Testis (tissue), 3 donors: ENCODE measurements around the gene DENND1A. TPM values are rescaled to one million over a fixed set of nuclear protein-coding genes. Genes with fewer than 3 reads are reported as not detected.

ENCODE experiments used
- DNase-seq: peaks from one replicate; pipeline ENCODE4 v3.0.0-alpha.2; 2019
- H3K27ac ChIP-seq, 2 donors: fragments of 200-600 bp; sonication (generic); one replicate each; pipeline ENCODE4 v1.5.1; 2019
- H3K27me3 ChIP-seq: fragments of 200-600 bp; sonication (generic); one replicate; pipeline ENCODE4 v1.5.1; 2019
- H3K36me3 ChIP-seq: fragments of 200-600 bp; sonication (generic); one replicate; pipeline ENCODE4 v1.5.1; 2017; ENCODE audit warnings: low read depth; ENCODE audit errors: missing control alignments
- H3K4me1 ChIP-seq: fragments of 200-600 bp; sonication (generic); one replicate; pipeline ENCODE4 v1.5.1; 2019
- H3K4me3 ChIP-seq, 2 donors: fragments of 200-600 bp; sonication (generic); one replicate each; pipeline ENCODE4 v1.5.1; 2017 to 2019
- H3K9me3 ChIP-seq: fragments of 200-600 bp; sonication (generic); one replicate; pipeline ENCODE4 v1.5.1; 2017
- POLR2A ChIP-seq: fragments of 450-650 bp; IDR thresholded peaks from one replicate; pipeline ENCODE4 v1.6.1; 2017; ENCODE audit warnings: antibody characterized with exemption, mild to moderate bottlenecking, moderate library complexity
- WGBS, 2 donors: methylation state at CpG; one replicate each; pipeline ENCODE4 v1.1.5; 2018; 5-methylcytosine and 5-hydroxymethylcytosine counted together
- intact Hi-C: fragments of 100-400 bp; cut with DNase I; formaldehyde crosslinking; loops from one replicate; pipeline ENCODE4 v1.15.1; 2023; ENCODE audit warnings: low total_unique reads
- polyA plus RNA-seq: library from polyadenylated mRNA; stranded (reverse); fragments of 350-450 nt; fragmentation: Illumina TruSeq; extraction: RNeasy Lipid Tissue Mini Kit (QIAGEN cat#74804); gene quantifications from one replicate; pipeline ENCODE4 v1.2.3, GENCODE V29; 2014; ENCODE audit warnings: low read depth, low replicate concordance; ENCODE audit not compliant: insufficient read depth
- total RNA-seq, 2 donors: library from RNA; depleted of rRNA; stranded (reverse); fragments of >200 nt; gene quantifications; one replicate each; pipeline ENCODE4 v1.2.3, GENCODE V29; 2016
- TF ChIP-seq, protein P1 (sequence below), 3 experiments: fragments of 450-650 bp in 2 of 3; fragments of 200-600 bp in 1 of 3; sonication (generic) in 1 of 3; IDR thresholded peaks; one replicate each; pipeline ENCODE4 v1.5.1; 2016 to 2019; ENCODE audit warnings: antibody characterized with exemption in 3 of 3, mild to moderate bottlenecking in 2 of 3, moderate library complexity in 1 of 3

The DENND1A gene
- total and polyA plus RNA-seq, 3 donors from 2014 or later = 20.3 to 47.4 (median 44.9) TPM

DNA sequence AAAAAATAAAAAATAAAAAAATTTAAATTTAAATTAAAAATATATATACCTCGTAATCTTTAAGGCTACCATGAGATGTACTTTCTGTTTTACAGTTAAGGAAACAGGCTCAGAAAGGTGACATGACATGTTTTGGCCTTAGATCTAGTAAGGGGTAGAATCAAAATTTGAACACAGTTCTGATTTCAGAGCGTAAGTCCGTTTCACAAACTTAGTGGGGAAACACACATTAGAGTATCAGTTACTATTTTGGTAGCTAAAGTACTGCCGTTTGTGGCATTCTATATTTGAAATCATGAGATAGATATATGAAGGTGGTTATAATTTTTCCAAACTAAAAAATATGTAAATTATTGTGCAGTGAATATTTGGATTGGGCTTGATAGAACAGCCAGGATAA is 186.2 kb downstream of the DENND1A start:
- 90 to 93% methylated on average over 4 of the region's 4 CpGs for WGBS, 2 donors
- H3K4me3 ChIP-seq = no peak overlapping the region
- no peak for DNase-seq
- no peaks in the 10 kb centered on the region for H3K36me3 ChIP-seq
- H3K27me3 ChIP-seq = no peaks in the 10 kb centered on the region
- no peaks in the 10 kb centered on the region for H3K9me3 ChIP-seq
- intact Hi-C loops = no loop called here
- H3K4me1 ChIP-seq = peaks cover 13% of the 10 kb centered on the region
- TF ChIP-seq, protein P1, sequence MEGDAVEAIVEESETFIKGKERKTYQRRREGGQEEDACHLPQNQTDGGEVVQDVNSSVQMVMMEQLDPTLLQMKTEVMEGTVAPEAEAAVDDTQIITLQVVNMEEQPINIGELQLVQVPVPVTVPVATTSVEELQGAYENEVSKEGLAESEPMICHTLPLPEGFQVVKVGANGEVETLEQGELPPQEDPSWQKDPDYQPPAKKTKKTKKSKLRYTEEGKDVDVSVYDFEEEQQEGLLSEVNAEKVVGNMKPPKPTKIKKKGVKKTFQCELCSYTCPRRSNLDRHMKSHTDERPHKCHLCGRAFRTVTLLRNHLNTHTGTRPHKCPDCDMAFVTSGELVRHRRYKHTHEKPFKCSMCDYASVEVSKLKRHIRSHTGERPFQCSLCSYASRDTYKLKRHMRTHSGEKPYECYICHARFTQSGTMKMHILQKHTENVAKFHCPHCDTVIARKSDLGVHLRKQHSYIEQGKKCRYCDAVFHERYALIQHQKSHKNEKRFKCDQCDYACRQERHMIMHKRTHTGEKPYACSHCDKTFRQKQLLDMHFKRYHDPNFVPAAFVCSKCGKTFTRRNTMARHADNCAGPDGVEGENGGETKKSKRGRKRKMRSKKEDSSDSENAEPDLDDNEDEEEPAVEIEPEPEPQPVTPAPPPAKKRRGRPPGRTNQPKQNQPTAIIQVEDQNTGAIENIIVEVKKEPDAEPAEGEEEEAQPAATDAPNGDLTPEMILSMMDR (IDR thresholded peaks at IDR 0.05) = no peak
- TF ChIP-seq POLR2A = no peak
- no peak overlapping the region for H3K27ac ChIP-seq

DNA sequence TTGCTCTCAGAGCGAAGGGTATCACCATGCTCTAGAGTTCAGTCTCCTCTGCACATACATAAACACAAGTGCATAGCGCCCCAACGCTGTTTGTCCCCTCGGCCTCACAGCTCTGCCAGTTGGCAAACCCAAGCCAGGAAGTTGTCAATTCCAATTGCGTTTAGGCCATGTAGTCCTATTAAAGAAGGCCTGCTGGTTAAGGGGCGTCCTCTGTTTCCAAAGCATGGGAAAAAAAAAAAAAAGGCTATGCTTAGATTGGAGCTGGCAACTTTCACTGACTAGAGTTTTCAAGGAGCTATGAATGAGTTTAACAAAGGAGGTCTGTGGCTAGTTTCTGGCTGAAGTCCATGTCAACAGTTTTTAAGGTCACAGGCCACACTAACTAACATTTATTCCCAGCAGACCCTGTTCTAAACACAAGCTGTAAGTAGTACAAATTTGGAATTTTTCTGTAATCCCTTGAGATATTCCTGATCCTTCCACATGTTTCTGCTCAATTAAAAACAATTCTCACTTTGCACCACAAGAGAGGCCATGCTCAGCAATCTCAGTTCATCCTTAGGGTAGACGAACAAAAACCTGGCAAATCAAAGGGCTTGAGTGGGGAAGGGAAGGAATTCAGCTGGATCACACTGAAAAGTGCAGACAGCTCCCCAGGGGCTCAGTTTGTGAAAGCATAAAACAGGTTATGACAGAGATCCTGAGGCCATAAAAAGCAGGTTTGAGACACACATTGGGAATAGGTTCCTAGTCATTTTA is 187.7 kb downstream of the DENND1A start:
- Histone ChIP-seq H3K27ac (peak overlapping the region; percentile 4 to 60), H3K36me3 (no peaks in the 10 kb centered on the region), H3K27me3 (no peaks in the 10 kb centered on the region), H3K4me3 (no peak overlapping the region), H3K4me1 (peaks cover 13% of the 10 kb centered on the region), H3K9me3 (no peaks in the 10 kb centered on the region)
- DNase-seq = peak; percentile 67
- intact Hi-C loops = no loop called here
- no peak for TF ChIP-seq POLR2A
- TF ChIP-seq, protein P1 (IDR thresholded peaks at IDR 0.05) = no peak
- WGBS, 2 donors = 25 to 34% methylated on average over 7 of the region's 7 CpGs

DNA sequence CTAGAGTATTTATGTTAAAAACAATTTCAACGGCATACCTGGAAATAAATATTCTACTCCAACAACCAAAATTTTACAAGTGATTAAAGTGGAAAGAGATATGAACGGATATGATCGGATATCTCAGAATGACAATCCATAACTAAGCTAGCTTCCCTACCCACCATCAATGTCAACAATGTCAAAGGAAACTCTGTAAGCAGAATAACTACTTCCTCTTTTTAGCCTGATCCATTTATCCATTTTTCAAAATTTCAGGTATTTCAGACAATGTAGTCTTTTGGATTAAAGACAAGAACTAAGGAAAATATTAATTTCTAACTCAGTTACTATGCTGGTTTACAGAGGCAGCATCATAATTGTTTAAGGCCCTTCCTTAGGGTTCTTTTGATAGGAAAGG is 188.7 kb downstream of the DENND1A start:
- WGBS, 2 donors = 66 to 76% methylated on average over 3 of the region's 3 CpGs
- Histone ChIP-seq H3K9me3 (no peaks in the 10 kb centered on the region), H3K27me3 (no peaks in the 10 kb centered on the region), H3K4me1 (peaks cover 13% of the 10 kb centered on the region), H3K4me3 (no peak overlapping the region), H3K27ac (peak overlapping the region in 1 of 2 donors; percentile 60), H3K36me3 (no peaks in the 10 kb centered on the region)
- DNase-seq = no peak
- intact Hi-C loops = no loop called here
- no peak for TF ChIP-seq POLR2A
- TF ChIP-seq, protein P1 (IDR thresholded peaks at IDR 0.05) = no peak

DNA sequence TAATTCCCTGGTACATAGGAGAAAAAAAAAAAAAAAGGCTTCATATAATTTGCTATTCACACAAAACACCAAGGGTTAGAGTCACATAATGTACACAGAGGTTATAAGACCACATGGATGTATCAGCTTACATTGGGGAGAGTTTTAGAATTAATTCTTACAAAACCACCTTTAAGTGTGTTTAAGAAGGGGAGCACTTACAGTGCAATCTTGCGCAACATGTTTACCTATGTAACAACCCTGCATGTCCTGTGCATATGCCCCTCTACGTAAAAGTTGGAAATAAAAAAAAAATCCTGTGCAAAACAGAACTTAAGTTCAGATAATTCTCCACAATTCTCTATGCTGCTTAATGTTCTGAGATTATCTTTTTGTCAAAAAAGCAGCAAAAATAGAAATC is 190.0 kb downstream of the DENND1A start:
- H3K27me3 ChIP-seq = no peaks in the 10 kb centered on the region
- no peaks in the 10 kb centered on the region for H3K36me3 ChIP-seq
- H3K4me1 ChIP-seq = peaks cover 13% of the 10 kb centered on the region
- no peak overlapping the region for H3K27ac ChIP-seq
- no peak overlapping the region for H3K4me3 ChIP-seq
- TF ChIP-seq, protein P1 (IDR thresholded peaks at IDR 0.05) = no peak
- no peak for TF ChIP-seq POLR2A
- WGBS, 2 donors = 93 to 94% methylated on average over 2 of the region's 2 CpGs
- no peaks in the 10 kb centered on the region for H3K9me3 ChIP-seq
- DNase-seq = no peak
- intact Hi-C loops = no loop called here

DNA sequence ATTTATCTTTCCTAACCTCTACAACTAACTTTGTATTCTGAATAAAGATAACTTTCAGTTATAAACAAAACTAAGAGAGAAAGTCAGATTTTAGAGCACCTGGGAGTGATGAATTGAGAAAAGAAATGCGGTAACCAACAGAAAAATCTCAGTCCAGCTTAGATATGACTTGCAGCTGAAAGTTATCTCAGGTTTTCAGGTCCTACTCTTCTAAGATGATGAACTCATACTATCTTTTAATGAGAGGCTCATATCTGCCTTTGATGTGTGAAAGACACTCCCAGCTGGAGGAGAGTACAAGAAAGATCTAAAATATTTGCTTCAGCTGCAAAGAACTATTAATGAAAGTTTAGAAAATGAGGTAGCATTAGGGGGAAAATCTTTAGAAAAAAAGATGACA is 190.5 kb downstream of the DENND1A start:
- H3K27ac ChIP-seq = no peak overlapping the region
- no peaks in the 10 kb centered on the region for H3K9me3 ChIP-seq
- 69 to 92% methylated on average over 1 of the region's 1 CpG for WGBS, 2 donors
- TF ChIP-seq POLR2A = no peak
- TF ChIP-seq, protein P1 (IDR thresholded peaks at IDR 0.05) = no peak
- H3K27me3 ChIP-seq = no peaks in the 10 kb centered on the region
- H3K4me3 ChIP-seq = no peak overlapping the region
- peaks cover 13% of the 10 kb centered on the region for H3K4me1 ChIP-seq
- no peak for DNase-seq
- intact Hi-C loops = no loop called here
- no peaks in the 10 kb centered on the region for H3K36me3 ChIP-seq
